ENCODE results near the gene TGFBRAP1.
A peak's percentile ranks its signal among the peaks of the same experiment; 100 is the strongest.

The TGFBRAP1 gene, protein sequence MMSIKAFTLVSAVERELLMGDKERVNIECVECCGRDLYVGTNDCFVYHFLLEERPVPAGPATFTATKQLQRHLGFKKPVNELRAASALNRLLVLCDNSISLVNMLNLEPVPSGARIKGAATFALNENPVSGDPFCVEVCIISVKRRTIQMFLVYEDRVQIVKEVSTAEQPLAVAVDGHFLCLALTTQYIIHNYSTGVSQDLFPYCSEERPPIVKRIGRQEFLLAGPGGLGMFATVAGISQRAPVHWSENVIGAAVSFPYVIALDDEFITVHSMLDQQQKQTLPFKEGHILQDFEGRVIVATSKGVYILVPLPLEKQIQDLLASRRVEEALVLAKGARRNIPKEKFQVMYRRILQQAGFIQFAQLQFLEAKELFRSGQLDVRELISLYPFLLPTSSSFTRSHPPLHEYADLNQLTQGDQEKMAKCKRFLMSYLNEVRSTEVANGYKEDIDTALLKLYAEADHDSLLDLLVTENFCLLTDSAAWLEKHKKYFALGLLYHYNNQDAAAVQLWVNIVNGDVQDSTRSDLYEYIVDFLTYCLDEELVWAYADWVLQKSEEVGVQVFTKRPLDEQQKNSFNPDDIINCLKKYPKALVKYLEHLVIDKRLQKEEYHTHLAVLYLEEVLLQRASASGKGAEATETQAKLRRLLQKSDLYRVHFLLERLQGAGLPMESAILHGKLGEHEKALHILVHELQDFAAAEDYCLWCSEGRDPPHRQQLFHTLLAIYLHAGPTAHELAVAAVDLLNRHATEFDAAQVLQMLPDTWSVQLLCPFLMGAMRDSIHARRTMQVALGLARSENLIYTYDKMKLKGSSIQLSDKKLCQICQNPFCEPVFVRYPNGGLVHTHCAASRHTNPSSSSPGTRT

DNA sequence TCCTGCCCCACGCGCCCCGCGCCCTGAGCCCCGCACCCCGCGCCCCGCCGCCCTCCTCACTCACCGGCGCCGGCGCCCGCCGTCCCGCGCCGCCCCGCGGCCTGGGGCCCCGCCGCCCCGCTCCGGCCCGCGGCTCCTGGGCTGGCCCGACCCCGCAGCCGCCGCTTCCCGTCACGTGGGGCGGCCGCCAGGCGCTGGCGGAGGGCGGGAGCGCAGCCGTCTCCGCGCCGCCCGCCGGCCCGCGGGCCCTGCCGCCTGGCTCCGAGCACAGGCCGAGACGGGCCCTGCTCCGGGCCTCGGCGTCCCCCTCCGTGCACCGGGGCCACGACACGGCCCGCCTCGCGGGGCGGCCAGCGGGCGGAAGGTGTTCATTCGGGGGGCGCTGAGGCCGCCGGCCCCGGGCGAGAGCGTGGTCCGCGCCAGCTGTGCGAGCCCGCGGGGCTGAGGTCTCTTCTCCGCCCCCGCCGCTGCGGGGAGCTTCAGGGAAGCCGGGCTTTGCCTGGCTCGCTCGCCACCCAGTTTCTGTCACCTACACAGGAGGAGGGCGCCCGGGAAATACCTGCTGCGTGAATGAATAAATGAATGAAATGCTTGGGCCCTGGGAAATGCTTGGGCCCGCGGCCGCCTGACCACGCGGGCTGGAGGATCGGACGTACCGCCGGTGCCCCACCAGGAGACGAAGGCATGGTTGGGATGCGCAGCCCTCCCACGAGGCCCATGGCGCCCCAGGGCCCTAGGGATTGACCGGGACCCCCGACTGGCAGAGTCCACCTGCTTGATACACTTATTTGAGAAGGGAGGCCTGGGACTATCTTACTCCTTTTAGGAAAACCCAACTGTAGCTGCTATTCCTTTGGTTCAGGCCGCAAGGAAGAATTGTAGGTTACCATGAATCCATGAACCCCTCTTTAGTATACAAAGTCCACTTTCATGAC is at the start of gene TGFBRAP1:
Gene TGFBRAP1 (minus strand): TSS at position 175 of the 935 bp plus-strand sequence. CDS start 21,434 bp downstream, outside the sequence.
- TF ChIP-seq, protein P1, sequence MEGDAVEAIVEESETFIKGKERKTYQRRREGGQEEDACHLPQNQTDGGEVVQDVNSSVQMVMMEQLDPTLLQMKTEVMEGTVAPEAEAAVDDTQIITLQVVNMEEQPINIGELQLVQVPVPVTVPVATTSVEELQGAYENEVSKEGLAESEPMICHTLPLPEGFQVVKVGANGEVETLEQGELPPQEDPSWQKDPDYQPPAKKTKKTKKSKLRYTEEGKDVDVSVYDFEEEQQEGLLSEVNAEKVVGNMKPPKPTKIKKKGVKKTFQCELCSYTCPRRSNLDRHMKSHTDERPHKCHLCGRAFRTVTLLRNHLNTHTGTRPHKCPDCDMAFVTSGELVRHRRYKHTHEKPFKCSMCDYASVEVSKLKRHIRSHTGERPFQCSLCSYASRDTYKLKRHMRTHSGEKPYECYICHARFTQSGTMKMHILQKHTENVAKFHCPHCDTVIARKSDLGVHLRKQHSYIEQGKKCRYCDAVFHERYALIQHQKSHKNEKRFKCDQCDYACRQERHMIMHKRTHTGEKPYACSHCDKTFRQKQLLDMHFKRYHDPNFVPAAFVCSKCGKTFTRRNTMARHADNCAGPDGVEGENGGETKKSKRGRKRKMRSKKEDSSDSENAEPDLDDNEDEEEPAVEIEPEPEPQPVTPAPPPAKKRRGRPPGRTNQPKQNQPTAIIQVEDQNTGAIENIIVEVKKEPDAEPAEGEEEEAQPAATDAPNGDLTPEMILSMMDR (IDR thresholded peaks at IDR 0.05; ENCODE audit: low read depth, low read length, missing control alignments) = no peak
- no peak for DNase-seq (ENCODE audit: extremely low read depth, low read depth)
- peak within 1 kb of the TSS; percentile 72 for H3K4me3 ChIP-seq (replicated peaks; ENCODE audit: low read depth, low read length)

DNA sequence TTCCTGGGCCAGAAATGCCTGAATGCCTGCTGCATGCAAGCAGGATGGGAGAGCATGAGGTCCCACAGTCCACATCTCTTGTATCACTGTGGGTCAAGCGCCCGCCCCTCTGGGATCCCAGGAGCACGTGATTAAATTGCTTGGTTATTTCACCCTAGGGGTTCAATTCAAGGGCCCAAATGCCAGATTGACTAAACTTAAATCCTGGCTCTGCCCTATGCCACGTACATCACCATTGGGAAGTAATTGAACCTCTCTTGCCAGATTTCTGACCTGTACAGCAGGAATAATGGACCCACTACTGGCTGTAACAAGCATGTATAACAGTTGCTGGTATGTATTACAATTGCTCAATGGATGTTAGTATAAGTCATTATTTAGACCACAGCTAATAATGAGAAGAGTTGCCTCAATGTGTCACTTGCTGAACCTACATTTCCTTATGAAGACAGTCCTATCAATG is 49.4 kb upstream of the TGFBRAP1 start:
- no peak for DNase-seq (ENCODE audit: extremely low read depth, low read depth)
- TF ChIP-seq, protein P1 (IDR thresholded peaks at IDR 0.05; ENCODE audit: low read depth, low read length, missing control alignments) = no peak
- H3K4me3 ChIP-seq (replicated peaks; ENCODE audit: low read depth, low read length) = no peak overlapping the region

DNA sequence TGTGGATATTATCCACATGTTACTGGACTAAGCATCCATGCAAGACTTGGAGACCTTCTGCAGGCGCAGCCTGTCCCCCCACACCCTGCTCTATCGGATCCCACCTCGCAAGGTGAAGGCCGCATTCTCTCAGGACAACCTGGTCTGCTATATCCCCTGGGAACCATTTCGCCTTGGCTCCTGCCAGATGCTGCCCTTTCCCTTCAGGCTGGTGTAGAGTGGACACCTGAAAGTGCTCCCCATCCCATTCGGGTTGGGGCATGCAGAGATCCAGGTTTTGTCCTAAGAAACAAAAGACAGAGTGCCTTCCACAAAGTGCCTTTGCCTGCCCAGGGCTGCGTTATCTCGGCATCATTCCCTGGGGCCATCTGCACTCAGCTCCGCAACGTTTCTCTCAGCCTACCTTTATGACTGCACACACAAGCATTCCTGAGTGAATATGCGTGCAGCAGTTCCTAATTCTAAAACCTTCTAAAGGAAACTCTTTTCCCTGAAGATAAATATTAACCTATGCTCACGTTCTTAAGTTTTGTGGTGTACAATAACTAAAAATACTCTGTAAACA is 48.8 kb upstream of the TGFBRAP1 start:
- no peak overlapping the region for H3K4me3 ChIP-seq (replicated peaks; ENCODE audit: low read depth, low read length)
- TF ChIP-seq, protein P1 (IDR thresholded peaks at IDR 0.05; ENCODE audit: low read depth, low read length, missing control alignments) = no peak
- no peak for DNase-seq (ENCODE audit: extremely low read depth, low read depth)

DNA sequence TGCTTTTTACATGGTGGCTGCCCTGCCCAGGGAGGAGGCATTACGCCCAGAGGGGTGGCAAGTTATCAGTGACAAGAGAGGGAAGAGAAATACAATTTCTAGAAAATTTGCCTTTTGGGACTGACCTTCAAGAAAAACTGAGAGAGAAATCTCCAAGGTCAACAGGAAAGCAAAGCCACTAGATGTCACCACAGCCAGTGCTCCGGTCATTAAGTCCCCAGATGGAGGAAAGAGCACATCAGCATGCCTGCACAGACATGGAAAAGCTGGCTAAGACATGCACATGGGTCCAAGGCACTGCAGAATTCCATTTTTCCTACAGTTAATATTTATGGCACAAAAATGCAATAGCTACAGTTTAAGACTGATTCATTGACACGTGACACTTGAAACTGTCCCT is 48.3 kb upstream of the TGFBRAP1 start:
- no peak overlapping the region for H3K4me3 ChIP-seq (replicated peaks; ENCODE audit: low read depth, low read length)
- no peak for DNase-seq (ENCODE audit: extremely low read depth, low read depth)
- TF ChIP-seq, protein P1 (IDR thresholded peaks at IDR 0.05; ENCODE audit: low read depth, low read length, missing control alignments) = no peak

DNA sequence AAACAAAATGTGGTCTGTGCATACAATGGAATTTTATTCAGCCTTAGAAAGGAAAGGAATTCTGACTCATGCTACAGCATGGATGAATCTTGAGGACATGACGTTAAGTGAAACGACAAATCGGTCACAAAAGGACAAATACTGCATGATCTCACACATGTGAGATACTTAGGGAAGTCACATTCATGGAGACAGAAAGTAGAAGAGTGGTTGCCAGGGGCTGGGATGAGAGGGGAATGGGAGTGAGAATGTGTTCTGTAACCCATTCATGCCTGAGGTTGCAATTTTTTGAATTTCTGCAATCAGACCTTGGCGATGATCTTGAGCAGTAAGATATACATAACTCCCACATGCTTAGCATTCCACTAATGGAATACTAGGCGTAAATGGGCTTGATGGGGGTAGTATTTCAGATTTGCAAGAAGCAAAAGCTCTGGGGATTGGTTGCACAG is 47.3 kb upstream of the TGFBRAP1 start:
- no peak for DNase-seq (ENCODE audit: extremely low read depth, low read depth)
- TF ChIP-seq, protein P1 (IDR thresholded peaks at IDR 0.05; ENCODE audit: low read depth, low read length, missing control alignments) = no peak
- no peak overlapping the region for H3K4me3 ChIP-seq (replicated peaks; ENCODE audit: low read depth, low read length)

DNA sequence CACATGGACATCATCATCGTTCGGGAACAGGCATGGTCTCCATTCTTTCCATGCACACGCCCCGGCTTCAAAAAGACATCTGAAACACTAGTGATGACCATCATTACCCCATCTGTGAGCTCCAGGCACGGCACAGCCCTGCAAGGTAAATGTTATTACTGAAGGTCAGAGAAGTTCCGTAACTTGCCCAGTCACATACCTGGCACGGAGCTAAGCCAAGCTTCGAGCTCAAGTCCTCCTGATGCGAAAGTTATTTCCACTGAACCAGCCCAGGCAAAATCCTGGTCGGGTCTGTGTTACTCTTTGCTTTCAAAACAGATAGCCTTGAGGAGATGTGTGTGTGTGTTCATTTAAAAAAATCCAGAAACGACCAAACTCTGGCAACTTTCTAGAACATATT is 46.5 kb upstream of the TGFBRAP1 start:
- H3K4me3 ChIP-seq (replicated peaks; ENCODE audit: low read depth, low read length) = no peak overlapping the region
- TF ChIP-seq, protein P1 (IDR thresholded peaks at IDR 0.05; ENCODE audit: low read depth, low read length, missing control alignments) = no peak
- no peak for DNase-seq (ENCODE audit: extremely low read depth, low read depth)
